SU-DHL-6 (cell line): ENCODE results near the gene SLC38A1.

ENCODE experiments used
- EZH2phosphoT487 ChIP-seq: fragments of 200-600 bp; sonication (generic), shearing (Covaris generic); conservative IDR thresholded peaks from 2 replicates; pipeline ENCODE4 v1.6.1; 2018; ENCODE audit warnings: mild to moderate bottlenecking, antibody characterized with exemption, low read length, moderate library complexity, mixed read lengths
- TF ChIP-seq, protein P1 (sequence below): fragments of 200-600 bp; sonication (generic); IDR thresholded peaks from one replicate; pipeline ENCODE4 v1.5.1; 2017; ENCODE audit warnings: antibody characterized with exemption, mild to moderate bottlenecking, low read length, moderate library complexity; ENCODE audit not compliant: insufficient read depth, poor library complexity, severe bottlenecking

DNA sequence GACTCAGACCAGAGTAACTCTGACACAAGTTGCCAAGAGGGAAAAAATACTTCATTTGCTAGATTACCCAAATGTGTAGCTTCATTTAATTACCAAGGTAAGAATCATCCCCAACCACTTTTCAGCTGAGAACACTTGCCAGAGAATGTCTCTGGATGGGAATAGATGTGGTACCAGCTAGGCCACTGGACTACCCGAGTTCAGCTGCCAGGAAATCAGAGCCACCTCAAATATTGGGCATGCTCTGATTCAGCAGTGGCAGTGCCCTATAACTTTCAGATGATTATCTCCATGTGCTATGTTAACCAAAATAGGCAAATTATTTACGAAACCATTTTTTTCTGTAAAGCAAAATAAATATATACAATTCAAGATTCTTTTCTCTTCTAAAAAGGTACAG lies 80.7 kb downstream of the SLC38A1 start:
- TF ChIP-seq, protein P1, sequence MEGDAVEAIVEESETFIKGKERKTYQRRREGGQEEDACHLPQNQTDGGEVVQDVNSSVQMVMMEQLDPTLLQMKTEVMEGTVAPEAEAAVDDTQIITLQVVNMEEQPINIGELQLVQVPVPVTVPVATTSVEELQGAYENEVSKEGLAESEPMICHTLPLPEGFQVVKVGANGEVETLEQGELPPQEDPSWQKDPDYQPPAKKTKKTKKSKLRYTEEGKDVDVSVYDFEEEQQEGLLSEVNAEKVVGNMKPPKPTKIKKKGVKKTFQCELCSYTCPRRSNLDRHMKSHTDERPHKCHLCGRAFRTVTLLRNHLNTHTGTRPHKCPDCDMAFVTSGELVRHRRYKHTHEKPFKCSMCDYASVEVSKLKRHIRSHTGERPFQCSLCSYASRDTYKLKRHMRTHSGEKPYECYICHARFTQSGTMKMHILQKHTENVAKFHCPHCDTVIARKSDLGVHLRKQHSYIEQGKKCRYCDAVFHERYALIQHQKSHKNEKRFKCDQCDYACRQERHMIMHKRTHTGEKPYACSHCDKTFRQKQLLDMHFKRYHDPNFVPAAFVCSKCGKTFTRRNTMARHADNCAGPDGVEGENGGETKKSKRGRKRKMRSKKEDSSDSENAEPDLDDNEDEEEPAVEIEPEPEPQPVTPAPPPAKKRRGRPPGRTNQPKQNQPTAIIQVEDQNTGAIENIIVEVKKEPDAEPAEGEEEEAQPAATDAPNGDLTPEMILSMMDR = no peak
- TF ChIP-seq EZH2phosphoT487 = no peak
